Tibial artery (tissue), 4 donors: ENCODE data around the gene TBC1D12.

ENCODE experiments used
- DNase-seq, 2 donors: peaks; one replicate each; pipeline ENCODE4 v3.0.0-alpha.2; 2019
- H3K27ac ChIP-seq, 2 donors: fragments of 200-600 bp; sonication (generic) in 1 of 2; 1 replicate in 1 of 2; 2 replicates in 1 of 2; pipeline ENCODE4 v1.5.1; 2018 to 2019; ENCODE audit warnings: mild to moderate bottlenecking in 1 of 2
- H3K27me3 ChIP-seq, 2 donors: fragments of 200-600 bp; sonication (generic) in 1 of 2; one replicate each; pipeline versions ENCODE4 v1.5.1 to v1.6.0; 2016 to 2019
- H3K36me3 ChIP-seq, 3 donors: fragments of 200-600 bp; sonication (generic) in 2 of 3; one replicate each; pipeline ENCODE4 v1.5.1; 2016 to 2019; ENCODE audit warnings: mild to moderate bottlenecking in 2 of 3
- H3K4me1 ChIP-seq, 4 donors: fragments of 200-600 bp; sonication (generic) in 2 of 4; 1 replicate in 3 of 4; 2 replicates in 1 of 4; pipeline ENCODE4 v1.5.1; 2016 to 2019
- H3K4me3 ChIP-seq, 2 donors: fragments of 200-600 bp; sonication (generic) in 1 of 2; 1 replicate in 1 of 2; 2 replicates in 1 of 2; pipeline ENCODE4 v1.5.1; 2018 to 2019; ENCODE audit warnings: mild to moderate bottlenecking in 2 of 2
- H3K9me3 ChIP-seq, 3 donors: fragments of 200-600 bp; sonication (generic) in 1 of 3; one replicate each; pipeline ENCODE4 v1.5.1; 2016 to 2019
- intact Hi-C: fragments of 100-400 bp; cut with DNase I; formaldehyde crosslinking; loops from one replicate; pipeline ENCODE4 v1.15.0; 2023; ENCODE audit warnings: low total_unique reads
- TF ChIP-seq, protein P1 (sequence below), 2 experiments: fragments of 200-600 bp in 1 of 2; fragments of 450-650 bp in 1 of 2; IDR thresholded peaks; one replicate each; pipeline ENCODE4 v1.5.1; 2017 to 2019; ENCODE audit warnings: antibody characterized with exemption in 2 of 2, mild to moderate bottlenecking in 1 of 2, moderate library complexity in 1 of 2

Gene TBC1D12

DNA sequence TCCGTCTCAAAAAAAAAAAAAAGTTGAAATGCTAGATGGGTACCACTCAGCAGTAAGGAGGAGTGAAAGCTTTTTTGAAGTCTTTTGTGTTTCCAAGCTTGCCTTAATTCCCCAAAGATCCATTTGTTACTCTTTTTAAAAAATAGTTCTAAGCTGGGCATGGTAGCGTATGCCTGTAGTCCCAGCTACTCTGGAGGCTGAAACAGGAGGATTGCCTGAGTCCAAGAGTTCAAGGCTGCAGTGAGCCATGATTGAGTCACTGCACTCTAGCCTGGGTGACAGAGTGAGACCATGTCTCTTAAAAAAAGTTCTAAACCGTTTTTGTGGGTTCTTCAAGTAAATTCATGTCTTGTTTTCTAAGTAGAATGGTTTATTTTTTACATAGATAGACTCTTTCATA, 5.3 kb downstream of the TBC1D12 start:
- peaks cover 0 to 72% (median 24%) of the 10 kb centered on the region in 4 donors for H3K4me1 ChIP-seq
- H3K27me3 ChIP-seq = no peaks in the 10 kb centered on the region
- no peaks in the 10 kb centered on the region for H3K36me3 ChIP-seq
- intact Hi-C loops = no loop called here
- no peak overlapping the region for H3K27ac ChIP-seq
- H3K4me3 ChIP-seq = no peak overlapping the region
- no peaks in the 10 kb centered on the region for H3K9me3 ChIP-seq
- DNase-seq = no peak
- TF ChIP-seq, protein P1, sequence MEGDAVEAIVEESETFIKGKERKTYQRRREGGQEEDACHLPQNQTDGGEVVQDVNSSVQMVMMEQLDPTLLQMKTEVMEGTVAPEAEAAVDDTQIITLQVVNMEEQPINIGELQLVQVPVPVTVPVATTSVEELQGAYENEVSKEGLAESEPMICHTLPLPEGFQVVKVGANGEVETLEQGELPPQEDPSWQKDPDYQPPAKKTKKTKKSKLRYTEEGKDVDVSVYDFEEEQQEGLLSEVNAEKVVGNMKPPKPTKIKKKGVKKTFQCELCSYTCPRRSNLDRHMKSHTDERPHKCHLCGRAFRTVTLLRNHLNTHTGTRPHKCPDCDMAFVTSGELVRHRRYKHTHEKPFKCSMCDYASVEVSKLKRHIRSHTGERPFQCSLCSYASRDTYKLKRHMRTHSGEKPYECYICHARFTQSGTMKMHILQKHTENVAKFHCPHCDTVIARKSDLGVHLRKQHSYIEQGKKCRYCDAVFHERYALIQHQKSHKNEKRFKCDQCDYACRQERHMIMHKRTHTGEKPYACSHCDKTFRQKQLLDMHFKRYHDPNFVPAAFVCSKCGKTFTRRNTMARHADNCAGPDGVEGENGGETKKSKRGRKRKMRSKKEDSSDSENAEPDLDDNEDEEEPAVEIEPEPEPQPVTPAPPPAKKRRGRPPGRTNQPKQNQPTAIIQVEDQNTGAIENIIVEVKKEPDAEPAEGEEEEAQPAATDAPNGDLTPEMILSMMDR (IDR thresholded peaks at IDR 0.05) = no peak

DNA sequence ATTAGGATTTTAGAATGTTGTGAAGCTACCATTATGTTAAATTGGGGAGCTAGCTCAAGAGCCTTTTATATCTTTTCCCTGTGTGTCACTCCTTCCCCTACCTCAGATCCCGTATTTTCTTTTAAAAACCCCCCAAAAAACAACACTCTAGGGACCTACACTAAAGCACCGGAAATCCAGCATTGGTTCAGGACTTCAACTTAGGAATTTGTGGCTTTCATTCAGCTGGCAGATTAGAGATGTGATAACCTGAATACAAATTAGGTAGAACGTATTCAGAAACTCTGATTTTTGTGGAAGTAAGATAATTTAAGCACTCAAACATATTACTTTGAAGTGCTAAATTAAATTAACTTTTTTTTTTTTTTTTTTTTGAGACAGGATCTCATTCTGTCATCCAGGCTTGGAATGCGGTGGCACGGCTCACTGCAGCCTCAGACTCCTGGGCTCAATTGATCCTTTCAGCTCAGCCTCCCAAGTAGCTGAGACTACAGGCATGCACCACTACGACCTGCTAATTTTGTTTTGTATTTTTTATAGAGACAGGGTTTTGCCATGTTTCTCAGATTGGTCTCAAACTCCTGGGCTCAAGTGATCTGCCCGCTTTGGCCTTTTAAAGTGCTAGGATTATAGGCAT, 6.8 kb downstream of the TBC1D12 start:
- intact Hi-C loops = no loop called here
- Histone ChIP-seq H3K4me3 (no peak overlapping the region), H3K27ac (no peak overlapping the region), H3K9me3 (no peaks in the 10 kb centered on the region), H3K36me3 (no peaks in the 10 kb centered on the region), H3K27me3 (no peaks in the 10 kb centered on the region), H3K4me1 (peaks cover 0 to 81% (median 30%) of the 10 kb centered on the region in 4 donors)
- TF ChIP-seq, protein P1 (IDR thresholded peaks at IDR 0.05) = no peak
- no peak for DNase-seq

DNA sequence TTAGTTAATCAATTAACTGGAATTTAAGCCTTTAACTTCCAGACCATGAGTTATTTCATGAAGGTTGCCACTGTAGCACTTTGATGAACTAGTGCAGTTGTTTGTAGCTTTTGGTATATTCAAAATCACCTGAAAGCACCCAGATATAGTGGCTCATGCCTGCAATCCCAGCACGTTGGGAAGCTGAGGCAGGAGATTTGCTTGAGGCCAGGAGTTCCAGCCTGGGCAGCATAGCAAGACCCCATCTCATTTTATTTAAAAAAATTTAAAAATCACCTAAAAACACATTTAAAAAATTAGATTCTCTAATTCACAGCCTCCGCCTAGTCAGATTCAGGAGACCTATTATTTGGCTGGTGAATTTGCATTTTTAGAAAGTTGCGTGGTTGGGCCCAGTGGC, 9.0 kb downstream of the TBC1D12 start:
- Histone ChIP-seq H3K36me3 (no peaks in the 10 kb centered on the region), H3K27ac (no peak overlapping the region), H3K4me1 (peaks cover 0 to 61% (median 19%) of the 10 kb centered on the region in 4 donors), H3K4me3 (no peak overlapping the region), H3K27me3 (no peaks in the 10 kb centered on the region), H3K9me3 (no peaks in the 10 kb centered on the region)
- TF ChIP-seq, protein P1 (IDR thresholded peaks at IDR 0.05) = no peak
- DNase-seq = no peak
- intact Hi-C loops = no loop called here

DNA sequence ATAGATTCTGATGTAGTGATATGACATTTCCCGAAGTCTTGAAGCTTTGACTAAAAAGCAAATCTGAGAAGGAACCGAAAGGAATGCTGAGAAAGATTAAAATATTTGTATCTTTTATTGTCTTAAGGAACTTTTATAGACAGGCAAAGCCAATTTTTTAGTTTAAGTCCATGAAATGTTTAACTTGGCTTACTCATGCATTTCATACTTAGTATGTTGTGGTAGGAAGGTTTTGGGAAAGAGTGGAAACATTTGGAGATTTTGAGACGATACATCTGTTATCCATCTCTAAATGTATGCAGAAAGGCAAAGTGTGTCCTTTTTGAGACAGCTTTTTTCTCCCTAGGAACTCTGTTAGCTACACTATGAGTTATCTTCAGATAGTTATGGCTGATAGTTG, 10.1 kb downstream of the TBC1D12 start:
- no peaks in the 10 kb centered on the region for H3K36me3 ChIP-seq
- H3K9me3 ChIP-seq = no peaks in the 10 kb centered on the region
- H3K4me3 ChIP-seq = no peak overlapping the region
- peak overlapping the region in 1 of 2 donors; percentile 29 for H3K27ac ChIP-seq
- DNase-seq = no peak
- TF ChIP-seq, protein P1 (IDR thresholded peaks at IDR 0.05) = no peak
- H3K27me3 ChIP-seq = no peaks in the 10 kb centered on the region
- H3K4me1 ChIP-seq = peaks cover 0 to 51% (median 19%) of the 10 kb centered on the region in 4 donors
- intact Hi-C loops = no loop called here

DNA sequence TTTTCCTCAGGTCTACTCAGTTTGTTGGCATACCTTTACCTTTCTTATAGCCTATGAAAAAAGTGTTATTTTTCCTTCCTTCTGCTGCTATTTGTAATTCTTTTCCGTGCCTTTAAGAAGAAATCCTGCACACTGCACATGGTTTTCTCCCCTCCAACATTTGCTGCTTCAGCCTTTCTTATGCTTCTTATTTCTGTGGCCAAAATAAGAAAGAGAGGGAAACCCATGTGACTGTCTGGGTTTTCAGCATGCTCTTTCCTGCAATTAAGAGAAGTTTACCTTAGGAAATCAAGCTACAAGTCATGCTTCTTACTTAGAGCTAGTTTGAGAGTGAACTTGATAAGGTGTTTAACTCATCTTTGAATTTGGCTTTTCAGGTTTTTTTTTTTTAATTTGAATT, 11.0 kb downstream of the TBC1D12 start:
- no peak for DNase-seq
- Histone ChIP-seq H3K9me3 (no peaks in the 10 kb centered on the region), H3K36me3 (no peaks in the 10 kb centered on the region), H3K27me3 (no peaks in the 10 kb centered on the region), H3K27ac (peak overlapping the region in 1 of 2 donors; percentile 29), H3K4me3 (no peak overlapping the region), H3K4me1 (peaks cover 0 to 42% (median 16%) of the 10 kb centered on the region in 4 donors)
- TF ChIP-seq, protein P1 (IDR thresholded peaks at IDR 0.05) = no peak
- intact Hi-C loops = no loop called here
